Lung microvascular endothelial cell (primary cell): Measurements from ENCODE around the gene NUMBL. TPM values are rescaled to one million over a fixed set of nuclear protein-coding genes. Genes with fewer than 3 reads are reported as not detected.

Experiments used
- total RNA-seq: library from RNA; depleted of rRNA; stranded (reverse); fragments of >200 nt; gene quantifications from 2 replicates; pipeline ENCODE4 v1.2.1, GENCODE V29; 2014

The NUMBL gene
- total RNA-seq, 1 donor from 2014 or later: 4.6 TPM

Other genes starting within 250 kb of the NUMBL start
- gene SERTAD3, start 246.3 kb downstream of the NUMBL start, total RNA-seq: 18.3 and 27.2 TPM in 2 replicates
- gene BLVRB, start 224.9 kb downstream of the NUMBL start, total RNA-seq: 45.6 and 46.2 TPM in 2 replicates
- 0.22 TPM in 1 of 2 replicates, not detected in the other for gene SPTBN4, start 223.7 kb downstream of the NUMBL start, total RNA-seq
- 25.1 and 28.2 TPM in 2 replicates for gene SHKBP1, start 113.8 kb downstream of the NUMBL start, total RNA-seq
- 13.7 and 54.4 TPM in 2 replicates for gene LTBP4, start 89.3 kb downstream of the NUMBL start, total RNA-seq
- gene COQ8B, start 26.2 kb upstream of the NUMBL start, total RNA-seq: 12.5 and 13.7 TPM in 2 replicates
- gene ITPKC, start 26.5 kb upstream of the NUMBL start, total RNA-seq: 14.4 and 25.6 TPM in 2 replicates
- 0.20 and 0.44 TPM in 2 replicates for gene ACTMAP, start 59.8 kb upstream of the NUMBL start, total RNA-seq
- 21.0 and 36.0 TPM in 2 replicates for gene SNRPA, start 60.6 kb upstream of the NUMBL start, total RNA-seq
- gene MIA, start 84.9 kb upstream of the NUMBL start, total RNA-seq: not detected in 2 replicates
- 7.6 and 14.1 TPM in 2 replicates for gene RAB4B, start 87.6 kb upstream of the NUMBL start, total RNA-seq
- gene EGLN2, start 108.5 kb upstream of the NUMBL start, total RNA-seq: 85.0 and 151 TPM in 2 replicates
- gene CYP2A6, start 159.8 kb upstream of the NUMBL start, total RNA-seq: not detected in 2 replicates
- gene CYP2A7, start 191.6 kb upstream of the NUMBL start, total RNA-seq: not detected in 2 replicates